Metanephros (tissue), 1 donor: ENCODE data around the gene RNF208. TPM values are rescaled to one million over a fixed set of nuclear protein-coding genes. Genes with fewer than 3 reads are reported as not detected.

Source experiments
- total RNA-seq: library from RNA; depleted of rRNA; stranded (reverse); fragments of >200 nt; gene quantifications from one replicate; pipeline ENCODE4 v1.2.3, GENCODE V29; 2014

RNF208 gene
- 4.1 TPM for total RNA-seq

GRCh38 chr9:137222190-137223077 is at the start of gene RNF208:
Gene RNF208 (minus strand): TSS chr9:137222240. CDS start chr9:137221212, 1,028 bp downstream.

GRCh38 chr9:137254624-137255447 is 32.8 kb upstream of the RNF208 start, which contains the start of gene NELFB:
Gene NELFB (plus strand): TSS chr9:137255327.

GRCh38 chr9:137251194-137251461 is 29.1 kb upstream of the RNF208 start, which contains the start of gene STPG3:
Gene STPG3 (plus strand): TSS chr9:137251286. CDS start chr9:137251287, 1 bp downstream.

GRCh38 chr9:137240841-137241489 is 18.9 kb upstream of the RNF208 start, which contains the start of gene TUBB4B:
Gene TUBB4B (plus strand): TSS chr9:137241287. CDS start chr9:137241361, 74 bp downstream.

GRCh38 chr9:137230705-137231371 is 8.8 kb upstream of the RNF208 start, which contains the start of gene SLC34A3:
Gene SLC34A3 (plus strand): TSS chr9:137230901. CDS start chr9:137231703, 802 bp downstream.

GRCh38 chr9:137227054-137227852 is 5.2 kb upstream of the RNF208 start, which contains the start of gene RNF224:
Gene RNF224 (plus strand): TSS chr9:137227502. CDS start chr9:137228336, 834 bp downstream.

GRCh38 chr9:137224830-137225694 is 3.0 kb upstream of the RNF208 start, which contains the start of gene CYSRT1:
Gene CYSRT1 (plus strand): TSS chr9:137225174. CDS start chr9:137225622, 448 bp downstream.

GRCh38 chr9:137205126-137206069 is 16.6 kb downstream of the RNF208 start, which contains the start of the genes NDOR1 and TMEM203:
Gene NDOR1 (plus strand): TSS chr9:137205700. CDS start chr9:137205778, 78 bp downstream.
Gene TMEM203 (minus strand): TSS chr9:137205648. CDS start chr9:137205414, 234 bp downstream.

GRCh38 chr9:137200311-137201204 is 21.5 kb downstream of the RNF208 start, which contains the start of gene TPRN:
Gene TPRN (minus strand): TSS chr9:137200741. CDS start chr9:137200711, 30 bp downstream.

GRCh38 chr9:137188490-137189296 is 33.3 kb downstream of the RNF208 start, which contains the start of the genes ANAPC2 and SSNA1:
Gene ANAPC2 (minus strand): TSS chr9:137188560. CDS start chr9:137188532, 28 bp downstream.
Gene SSNA1 (plus strand): TSS chr9:137188676. CDS start chr9:137188727, 51 bp downstream.

Other genes with a start within 250 kb of the RNF208 start
- 43.3 TPM for gene PTGDS, start 244.7 kb downstream of the RNF208 start, total RNA-seq
- 0.41 TPM for gene LCNL1, start 239.2 kb downstream of the RNF208 start, total RNA-seq
- 28.0 TPM for gene PAXX, start 229.8 kb downstream of the RNF208 start, total RNA-seq
- 2.5 TPM for gene CLIC3, start 225.7 kb downstream of the RNF208 start, total RNA-seq
- gene ABCA2, start 194.0 kb downstream of the RNF208 start, total RNA-seq, result 39.4 TPM
- 0.35 TPM for gene FUT7, start 190.2 kb downstream of the RNF208 start, total RNA-seq
- 28.6 TPM for gene NPDC1, start 176.1 kb downstream of the RNF208 start, total RNA-seq
- gene ENTPD2, start 168.2 kb downstream of the RNF208 start, total RNA-seq, result 3.6 TPM
- 7.2 TPM for gene SAPCD2, start 151.7 kb downstream of the RNF208 start, total RNA-seq
- 11.2 TPM for gene UAP1L1, start 144.7 kb downstream of the RNF208 start, total RNA-seq
- 54.5 TPM for gene MAN1B1, start 135.3 kb downstream of the RNF208 start, total RNA-seq
- gene DPP7, start 107.5 kb downstream of the RNF208 start, total RNA-seq, result 20.4 TPM
- gene GRIN1, start 83.1 kb downstream of the RNF208 start, total RNA-seq, result 0.47 TPM
- 0.35 TPM for gene LRRC26, start 52.2 kb downstream of the RNF208 start, total RNA-seq
- gene TMEM210, start 50.2 kb downstream of the RNF208 start, total RNA-seq, result not detected
- gene ANAPC2, start 33.7 kb downstream of the RNF208 start, total RNA-seq, result 44.7 TPM
- gene SSNA1, start 33.6 kb downstream of the RNF208 start, total RNA-seq, result 35.3 TPM
- 8.2 TPM for gene TPRN, start 21.5 kb downstream of the RNF208 start, total RNA-seq
- gene TMEM203, start 16.6 kb downstream of the RNF208 start, total RNA-seq, result 32.5 TPM
- 10.3 TPM for gene NDOR1, start 16.5 kb downstream of the RNF208 start, total RNA-seq
- gene CYSRT1, start 2.9 kb upstream of the RNF208 start, total RNA-seq, result 0.76 TPM
- gene RNF224, start 5.3 kb upstream of the RNF208 start, total RNA-seq, result 0.70 TPM
- 3.0 TPM for gene SLC34A3, start 8.7 kb upstream of the RNF208 start, total RNA-seq
- gene TUBB4B, start 19.0 kb upstream of the RNF208 start, total RNA-seq, result 172 TPM
- gene STPG3, start 29.0 kb upstream of the RNF208 start, total RNA-seq, result not detected
- 48.3 TPM for gene NELFB, start 33.1 kb upstream of the RNF208 start, total RNA-seq
- gene TOR4A, start 55.5 kb upstream of the RNF208 start, total RNA-seq, result 12.5 TPM
- 10.1 TPM for gene NRARP, start 80.0 kb upstream of the RNF208 start, total RNA-seq
- gene EXD3, start 200.9 kb upstream of the RNF208 start, total RNA-seq, result 32.1 TPM
- gene NOXA1, start 201.2 kb upstream of the RNF208 start, total RNA-seq, result 5.3 TPM
- 1.1 TPM for gene ENTPD8, start 219.1 kb upstream of the RNF208 start, total RNA-seq
- gene NSMF, start 237.1 kb upstream of the RNF208 start, total RNA-seq, result 27.0 TPM